ENCODE data around the gene TMEM225B. TPM values are rescaled to one million over a fixed set of nuclear protein-coding genes. Genes with fewer than 3 reads are reported as not detected.

Gene TMEM225B
- total RNA-seq, 3 donors from 2014 or later = 0.58 to 1.2 (median 0.82) TPM

DNA sequence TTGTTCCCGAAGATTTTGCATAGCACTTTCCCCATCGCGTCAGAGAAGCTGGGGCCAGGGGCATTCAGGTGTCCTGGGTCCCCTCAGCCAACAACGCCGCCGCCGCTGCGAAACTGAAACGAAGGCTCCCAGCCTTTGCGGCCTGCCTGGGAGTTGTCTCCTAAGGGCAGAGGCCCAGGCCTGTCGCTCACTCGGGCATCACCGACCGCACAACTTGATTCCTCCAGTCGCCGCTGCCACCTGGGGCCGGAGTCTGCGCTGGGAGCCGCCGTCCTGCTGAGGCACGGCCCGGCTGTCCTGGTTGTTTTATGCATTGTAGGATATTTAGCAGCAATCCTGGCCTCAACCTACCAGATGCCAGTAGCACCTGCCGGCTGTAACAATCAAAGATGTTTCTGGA is 40.7 kb downstream of the TMEM225B start:
- intact Hi-C loops (cut with DNase I, micrococcal nuclease) = no loop called here
- DNase-seq (no peak), ATAC-seq (no peak)
- Histone ChIP-seq H3K36me3 (ENCODE audit: low read depth) (no peaks in the 10 kb centered on the region), H3K9me3 (no peaks in the 10 kb centered on the region), H3K4me3 (no peak overlapping the region), H3K4me1 (ENCODE audit: low read depth) (no peaks in the 10 kb centered on the region)
- TF ChIP-seq, protein P1, sequence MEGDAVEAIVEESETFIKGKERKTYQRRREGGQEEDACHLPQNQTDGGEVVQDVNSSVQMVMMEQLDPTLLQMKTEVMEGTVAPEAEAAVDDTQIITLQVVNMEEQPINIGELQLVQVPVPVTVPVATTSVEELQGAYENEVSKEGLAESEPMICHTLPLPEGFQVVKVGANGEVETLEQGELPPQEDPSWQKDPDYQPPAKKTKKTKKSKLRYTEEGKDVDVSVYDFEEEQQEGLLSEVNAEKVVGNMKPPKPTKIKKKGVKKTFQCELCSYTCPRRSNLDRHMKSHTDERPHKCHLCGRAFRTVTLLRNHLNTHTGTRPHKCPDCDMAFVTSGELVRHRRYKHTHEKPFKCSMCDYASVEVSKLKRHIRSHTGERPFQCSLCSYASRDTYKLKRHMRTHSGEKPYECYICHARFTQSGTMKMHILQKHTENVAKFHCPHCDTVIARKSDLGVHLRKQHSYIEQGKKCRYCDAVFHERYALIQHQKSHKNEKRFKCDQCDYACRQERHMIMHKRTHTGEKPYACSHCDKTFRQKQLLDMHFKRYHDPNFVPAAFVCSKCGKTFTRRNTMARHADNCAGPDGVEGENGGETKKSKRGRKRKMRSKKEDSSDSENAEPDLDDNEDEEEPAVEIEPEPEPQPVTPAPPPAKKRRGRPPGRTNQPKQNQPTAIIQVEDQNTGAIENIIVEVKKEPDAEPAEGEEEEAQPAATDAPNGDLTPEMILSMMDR (IDR thresholded peaks at IDR 0.05) = no peak

DNA sequence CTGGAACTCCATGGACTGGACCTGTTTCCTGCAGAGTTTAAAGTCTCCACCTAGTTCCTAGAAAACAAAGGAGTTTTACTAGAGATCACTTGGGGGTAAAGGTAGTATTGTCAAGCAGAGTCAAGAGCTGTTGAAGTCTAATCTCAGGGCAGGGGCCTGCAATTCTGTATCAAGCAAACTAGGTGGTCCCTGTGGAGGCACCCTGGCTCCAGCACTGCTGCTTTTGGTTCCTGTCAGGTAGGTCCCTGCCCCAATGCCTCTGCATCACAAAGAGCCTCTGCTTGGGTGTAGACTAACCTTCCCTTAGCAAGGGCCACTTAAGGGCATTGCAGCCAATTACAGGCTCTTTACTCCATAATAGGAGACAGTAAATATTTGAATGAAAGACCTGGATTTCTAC is 41.2 kb downstream of the TMEM225B start:
- no peak for DNase-seq
- H3K36me3 ChIP-seq (ENCODE audit: low read depth) = no peaks in the 10 kb centered on the region
- ATAC-seq = no peak
- no peak overlapping the region for H3K4me3 ChIP-seq
- TF ChIP-seq, protein P1 (IDR thresholded peaks at IDR 0.05) = no peak
- H3K4me1 ChIP-seq (ENCODE audit: low read depth) = no peaks in the 10 kb centered on the region
- intact Hi-C loops (cut with DNase I, micrococcal nuclease) = no loop called here
- H3K9me3 ChIP-seq = no peaks in the 10 kb centered on the region

DNA sequence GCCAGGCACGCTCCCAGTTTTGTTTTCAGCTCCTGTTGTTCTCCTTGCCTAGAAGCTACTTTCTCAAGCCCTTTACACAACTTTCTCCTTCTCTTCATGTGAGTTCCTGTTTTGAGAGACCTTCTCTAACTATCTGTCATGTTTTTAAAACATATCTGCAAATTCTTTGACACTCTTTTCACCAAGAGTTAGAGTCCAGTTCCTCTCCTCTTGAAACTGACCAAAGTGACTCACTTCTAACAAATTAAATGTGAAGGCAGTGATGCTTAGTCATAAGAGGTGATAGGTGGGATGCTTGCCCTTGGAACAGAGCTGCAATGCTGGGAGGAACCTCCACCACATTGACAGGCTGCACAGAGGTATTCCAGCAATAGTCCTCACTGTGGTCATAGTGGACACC is 44.0 kb downstream of the TMEM225B start:
- no peak for ATAC-seq
- H3K4me3 ChIP-seq = no peak overlapping the region
- intact Hi-C loops (cut with DNase I, micrococcal nuclease) = no loop called here
- H3K4me1 ChIP-seq (ENCODE audit: low read depth) = no peaks in the 10 kb centered on the region
- DNase-seq = no peak
- H3K9me3 ChIP-seq = no peaks in the 10 kb centered on the region
- H3K36me3 ChIP-seq (ENCODE audit: low read depth) = no peaks in the 10 kb centered on the region
- TF ChIP-seq, protein P1 (IDR thresholded peaks at IDR 0.05) = no peak

DNA sequence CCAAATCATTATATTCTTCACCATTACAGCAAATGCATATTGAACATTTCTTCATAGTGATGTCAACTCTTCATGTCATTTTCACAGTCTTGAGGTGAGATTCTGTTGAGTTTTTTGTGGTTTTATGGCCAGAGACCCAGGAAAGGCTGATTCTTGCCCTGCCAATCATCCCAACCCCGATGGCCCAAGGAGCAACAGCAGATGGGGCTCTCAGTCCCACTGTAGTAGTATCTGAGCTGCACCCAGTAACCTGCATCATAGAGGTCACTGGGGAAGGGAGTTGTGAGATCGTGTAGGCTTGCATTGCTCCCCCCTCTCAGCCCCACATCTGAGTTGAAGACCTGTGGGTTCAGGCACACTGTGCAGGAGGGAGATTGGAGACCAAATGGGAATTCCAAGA is 45.4 kb downstream of the TMEM225B start:
- H3K4me1 ChIP-seq (ENCODE audit: low read depth) = no peaks in the 10 kb centered on the region
- H3K9me3 ChIP-seq = no peaks in the 10 kb centered on the region
- ATAC-seq (no peak), DNase-seq (no peak)
- no peak overlapping the region for H3K4me3 ChIP-seq
- intact Hi-C loops (cut with DNase I, micrococcal nuclease) = no loop called here
- no peaks in the 10 kb centered on the region for H3K36me3 ChIP-seq (ENCODE audit: low read depth)
- TF ChIP-seq, protein P1 (IDR thresholded peaks at IDR 0.05) = no peak

DNA sequence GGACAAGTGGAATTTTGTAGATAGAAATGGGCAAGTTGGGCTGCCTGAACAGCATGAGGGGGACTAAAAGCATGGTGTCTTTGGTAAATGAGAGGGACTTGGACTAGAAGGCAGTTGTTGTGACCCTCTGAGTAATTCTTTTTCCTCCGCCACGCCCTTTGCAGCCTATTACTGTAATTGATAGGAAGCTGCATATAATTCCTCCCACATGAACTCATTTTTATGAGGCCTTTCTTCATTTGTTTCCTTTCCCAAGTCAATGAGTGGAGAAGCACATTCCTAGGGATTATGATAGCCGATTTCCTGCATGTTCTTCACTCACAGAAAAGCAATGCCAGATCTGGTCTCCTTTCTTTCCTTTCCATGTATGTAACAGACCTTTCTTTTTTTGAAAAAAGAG is 46.4 kb downstream of the TMEM225B start:
- Histone ChIP-seq H3K4me1 (ENCODE audit: low read depth) (no peaks in the 10 kb centered on the region), H3K9me3 (no peaks in the 10 kb centered on the region), H3K4me3 (no peak overlapping the region), H3K36me3 (ENCODE audit: low read depth) (no peaks in the 10 kb centered on the region)
- DNase-seq = no peak
- ATAC-seq = no peak
- intact Hi-C loops (cut with DNase I, micrococcal nuclease) = no loop called here
- TF ChIP-seq, protein P1 (IDR thresholded peaks at IDR 0.05) = no peak

DNA sequence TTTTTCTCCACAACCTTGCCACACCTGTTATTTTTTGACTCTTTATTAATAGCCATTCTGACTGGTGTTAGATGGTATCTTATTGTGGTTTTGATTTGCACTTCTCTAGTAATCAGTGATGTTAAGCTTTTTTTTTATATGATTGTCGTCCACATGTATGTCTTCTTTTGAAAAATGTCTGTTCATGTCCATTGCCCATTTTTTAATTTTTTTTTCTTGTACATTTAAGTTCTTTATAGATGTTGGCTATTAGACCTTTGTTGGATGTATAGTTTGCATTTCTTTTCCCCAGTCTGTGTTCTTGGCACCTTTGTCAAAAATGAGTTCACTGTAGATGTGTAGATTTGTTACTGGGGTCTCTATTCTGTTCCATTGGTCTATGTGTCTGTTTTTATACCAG is 47.5 kb downstream of the TMEM225B start:
- ATAC-seq (no peak), DNase-seq (no peak)
- Histone ChIP-seq H3K9me3 (no peaks in the 10 kb centered on the region), H3K36me3 (ENCODE audit: low read depth) (no peaks in the 10 kb centered on the region), H3K4me3 (no peak overlapping the region), H3K4me1 (ENCODE audit: low read depth) (no peaks in the 10 kb centered on the region)
- intact Hi-C loops (cut with DNase I, micrococcal nuclease) = no loop called here
- TF ChIP-seq, protein P1 (IDR thresholded peaks at IDR 0.05) = no peak
